ENCODE results near the gene PPFIBP1. TPM values are rescaled to one million over a fixed set of nuclear protein-coding genes. Genes with fewer than 3 reads are reported as not detected.
"Not testable (repeated sequence)": the region's sequence is repeated elsewhere in the genome, so short reads cannot be mapped to it uniquely, and the experiment has no call there.

The PPFIBP1 gene
- total RNA-seq, 1 donor from 2014 or later, result 31.1 TPM

- no peak overlapping the region for H3K4me3 ChIP-seq (ENCODE audit: low read depth, low read length)
- no peak for TF ChIP-seq CTCF (IDR thresholded peaks at IDR 0.05; ENCODE audit: insufficient read depth, low read length, severe bottlenecking)
- H3K27me3 ChIP-seq (ENCODE audit: control insufficient read depth, insufficient read depth, low read length), result no peaks in the 10 kb centered on the region
- no peak for FAIRE-seq
- H3K36me3 ChIP-seq (ENCODE audit: control insufficient read depth, insufficient read depth, low read length), result peaks cover 3% of the 10 kb centered on the region
- DNase-seq (ENCODE audit: low read depth), result no peak
Observed at GRCh38 chr12:27631813-27632491, 107.9 kb downstream of the PPFIBP1 start.

GRCh38 chr12:27635349-27635972 is 111.5 kb downstream of the PPFIBP1 start:
- FAIRE-seq, result no peak

GRCh38 chr12:27636569-27636968 is 112.6 kb downstream of the PPFIBP1 start:
- FAIRE-seq, result peak; percentile 92
- not testable (repeated sequence) for H3K27me3 ChIP-seq (ENCODE audit: control insufficient read depth, insufficient read depth, low read length)

More at GRCh38 chr12:27635349-27635972, 111.5 kb downstream of the PPFIBP1 start:
- Histone ChIP-seq H3K27me3 (ENCODE audit: control insufficient read depth, insufficient read depth, low read length) (no peaks in the 10 kb centered on the region), H3K36me3 (ENCODE audit: control insufficient read depth, insufficient read depth, low read length) (peaks cover 3% of the 10 kb centered on the region), H3K4me3 (ENCODE audit: low read depth, low read length) (no peak overlapping the region)
- TF ChIP-seq CTCF (IDR thresholded peaks at IDR 0.05; ENCODE audit: insufficient read depth, low read length, severe bottlenecking), result peak; percentile 66
- DNase-seq (ENCODE audit: low read depth), result peak; percentile 68

GRCh38 chr12:27637524-27637923 is 113.5 kb downstream of the PPFIBP1 start:
- FAIRE-seq (no peak), DNase-seq (ENCODE audit: low read depth) (no peak)
- H3K4me3 ChIP-seq (ENCODE audit: low read depth, low read length), result no peak overlapping the region
- H3K27me3 ChIP-seq (ENCODE audit: control insufficient read depth, insufficient read depth, low read length), result no peaks in the 10 kb centered on the region
- no peak for TF ChIP-seq CTCF (IDR thresholded peaks at IDR 0.05; ENCODE audit: insufficient read depth, low read length, severe bottlenecking)
- peaks cover 3% of the 10 kb centered on the region for H3K36me3 ChIP-seq (ENCODE audit: control insufficient read depth, insufficient read depth, low read length)

More at GRCh38 chr12:27636569-27636968, 112.6 kb downstream of the PPFIBP1 start:
- DNase-seq (ENCODE audit: low read depth); H3K4me3 ChIP-seq (ENCODE audit: low read depth, low read length); H3K36me3 ChIP-seq (ENCODE audit: control insufficient read depth, insufficient read depth, low read length): not testable (repeated sequence)

- DNase-seq (ENCODE audit: low read depth) (no peak), FAIRE-seq (no peak)
- no peak for TF ChIP-seq CTCF (IDR thresholded peaks at IDR 0.05; ENCODE audit: insufficient read depth, low read length, severe bottlenecking)
- H3K27me3 ChIP-seq (ENCODE audit: control insufficient read depth, insufficient read depth, low read length), result no peaks in the 10 kb centered on the region
- peaks cover 3% of the 10 kb centered on the region for H3K36me3 ChIP-seq (ENCODE audit: control insufficient read depth, insufficient read depth, low read length)
- H3K4me3 ChIP-seq (ENCODE audit: low read depth, low read length), result no peak overlapping the region
Observed at GRCh38 chr12:27639265-27639664, 115.3 kb downstream of the PPFIBP1 start.

GRCh38 chr12:27640566-27641200 is 116.7 kb downstream of the PPFIBP1 start:
- H3K4me3 ChIP-seq (ENCODE audit: low read depth, low read length); FAIRE-seq; H3K27me3 ChIP-seq (ENCODE audit: control insufficient read depth, insufficient read depth, low read length); DNase-seq (ENCODE audit: low read depth); H3K36me3 ChIP-seq (ENCODE audit: control insufficient read depth, insufficient read depth, low read length): not testable (repeated sequence)

GRCh38 chr12:27642361-27642760 is 118.4 kb downstream of the PPFIBP1 start:
- not testable (repeated sequence) for H3K27me3 ChIP-seq (ENCODE audit: control insufficient read depth, insufficient read depth, low read length); FAIRE-seq; H3K4me3 ChIP-seq (ENCODE audit: low read depth, low read length); H3K36me3 ChIP-seq (ENCODE audit: control insufficient read depth, insufficient read depth, low read length)
- DNase-seq (ENCODE audit: low read depth), result peak; percentile 18

- H3K4me3 ChIP-seq (ENCODE audit: low read depth, low read length); H3K36me3 ChIP-seq (ENCODE audit: control insufficient read depth, insufficient read depth, low read length); H3K27me3 ChIP-seq (ENCODE audit: control insufficient read depth, insufficient read depth, low read length); DNase-seq (ENCODE audit: low read depth): not testable (repeated sequence)
- peak; percentile 97 for FAIRE-seq
Observed at GRCh38 chr12:27642892-27643291, 118.9 kb downstream of the PPFIBP1 start.

Measured in bronchial epithelial cell (primary cell).